22Rv1 (cell line): Measurements from ENCODE around the gene SEMA5A.

Experiments
- H3K27ac ChIP-seq: fragments of 450-650 bp; 2 replicates; pipeline ENCODE4 v1.5.1; 2017
- CTCF ChIP-seq: fragments of 450-650 bp; IDR thresholded peaks from 2 replicates; pipeline ENCODE4 v1.5.1; 2017; ENCODE audit warnings: mild to moderate bottlenecking
- ZFX ChIP-seq: fragments of 450-650 bp; IDR thresholded peaks from 2 replicates; pipeline ENCODE4 v1.6.1; 2017; ENCODE audit warnings: antibody characterized with exemption, borderline replicate concordance

Gene SEMA5A

GRCh38 chr5:9537223-9538141 is 8.4 kb downstream of the SEMA5A start:
- TF ChIP-seq ZFX, result no peak
- no peak for TF ChIP-seq CTCF
- H3K27ac ChIP-seq, result no peak overlapping the region

- no peak overlapping the region for H3K27ac ChIP-seq
- TF ChIP-seq CTCF, result no peak
Observed at GRCh38 chr5:9536717-9537116, 9.2 kb downstream of the SEMA5A start.

GRCh38 chr5:9534881-9535517 is 10.9 kb downstream of the SEMA5A start:
- no peak overlapping the region for H3K27ac ChIP-seq
- TF ChIP-seq CTCF (no peak), ZFX (no peak)

GRCh38 chr5:9533562-9534364 is 12.1 kb downstream of the SEMA5A start:
- TF ChIP-seq CTCF, result no peak
- TF ChIP-seq ZFX, result no peak

GRCh38 chr5:9533096-9533495 is 12.8 kb downstream of the SEMA5A start:
- H3K27ac ChIP-seq, result no peak overlapping the region
- TF ChIP-seq CTCF (no peak), ZFX (no peak)

More at GRCh38 chr5:9533562-9534364, 12.1 kb downstream of the SEMA5A start:
- H3K27ac ChIP-seq, result no peak overlapping the region

GRCh38 chr5:9529513-9529912 is 16.4 kb downstream of the SEMA5A start:
- TF ChIP-seq ZFX (no peak), CTCF (no peak)
- H3K27ac ChIP-seq, result no peak overlapping the region
